CD1c-positive myeloid dendritic cell (primary cell): ENCODE data around the gene FCSK.
"Not testable (repeated sequence)": the region's sequence is repeated elsewhere in the genome, so short reads cannot be mapped to it uniquely, and the experiment has no call there.

Source experiments
- DNase-seq: peaks from one replicate; pipeline ENCODE4 v3.0.0-alpha.2; 2016; ENCODE audit errors: extremely low spot score

Gene FCSK

DNA sequence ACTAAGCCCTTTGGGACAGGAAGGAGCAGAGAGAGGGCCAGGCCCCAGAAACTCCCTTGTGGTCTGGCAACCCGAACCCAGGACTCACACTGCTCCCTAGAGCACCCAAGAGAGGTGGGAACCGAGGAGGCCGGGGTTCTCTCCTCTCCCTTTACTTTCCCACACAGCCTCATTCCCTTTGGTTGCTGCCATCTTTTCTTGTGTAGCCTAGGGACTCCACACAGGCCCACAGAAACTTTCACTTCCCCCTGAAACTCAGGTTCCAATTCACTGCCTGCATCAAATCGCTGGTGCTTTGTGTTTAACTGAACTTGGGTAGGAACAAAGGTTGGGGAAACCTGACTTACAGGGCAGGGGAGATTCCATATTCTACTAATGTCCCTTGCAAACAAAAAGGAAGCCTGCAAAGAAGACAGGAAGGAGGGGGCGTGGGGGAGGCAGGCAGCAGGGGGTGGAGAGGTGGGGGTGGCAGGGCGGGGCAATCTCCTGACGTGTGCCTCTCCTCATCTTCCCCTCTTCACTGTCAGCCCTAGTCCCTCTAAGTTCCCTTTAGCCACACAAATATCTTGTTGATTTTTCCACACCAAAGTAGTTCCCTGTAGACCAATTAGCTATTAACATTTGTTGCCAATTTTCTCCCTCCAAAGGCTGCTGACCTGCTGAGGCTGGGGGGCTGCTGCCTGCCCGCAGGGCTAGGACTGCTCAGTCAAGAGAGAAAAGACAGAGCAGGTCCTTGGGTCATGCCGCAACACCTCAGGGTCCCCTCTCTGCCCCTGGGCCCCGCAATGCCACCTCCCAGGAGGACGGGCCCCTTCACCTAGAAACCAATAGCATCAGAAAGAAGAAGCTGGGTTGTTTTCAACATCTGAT, 23.5 kb upstream of the FCSK start:
- DNase-seq, result peak; percentile 92

DNA sequence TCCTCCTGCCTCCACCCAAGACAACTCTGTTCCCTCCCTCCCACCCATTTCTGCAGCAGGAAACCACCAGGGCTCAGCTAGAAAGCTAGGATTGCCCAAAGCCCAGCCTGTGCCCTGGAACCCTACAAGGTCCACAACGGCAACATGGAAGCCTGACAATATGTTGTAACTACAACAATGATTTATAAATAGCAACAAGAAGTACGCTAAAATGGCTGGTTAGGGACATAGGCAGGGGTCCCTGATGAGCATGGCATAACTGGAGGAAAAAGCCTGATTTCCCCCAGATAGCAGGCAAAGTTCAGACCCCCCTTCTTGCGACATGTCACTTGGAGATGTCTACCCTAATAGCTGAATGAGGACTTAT, 22.1 kb upstream of the FCSK start:
- peak; percentile 74 for DNase-seq

DNA sequence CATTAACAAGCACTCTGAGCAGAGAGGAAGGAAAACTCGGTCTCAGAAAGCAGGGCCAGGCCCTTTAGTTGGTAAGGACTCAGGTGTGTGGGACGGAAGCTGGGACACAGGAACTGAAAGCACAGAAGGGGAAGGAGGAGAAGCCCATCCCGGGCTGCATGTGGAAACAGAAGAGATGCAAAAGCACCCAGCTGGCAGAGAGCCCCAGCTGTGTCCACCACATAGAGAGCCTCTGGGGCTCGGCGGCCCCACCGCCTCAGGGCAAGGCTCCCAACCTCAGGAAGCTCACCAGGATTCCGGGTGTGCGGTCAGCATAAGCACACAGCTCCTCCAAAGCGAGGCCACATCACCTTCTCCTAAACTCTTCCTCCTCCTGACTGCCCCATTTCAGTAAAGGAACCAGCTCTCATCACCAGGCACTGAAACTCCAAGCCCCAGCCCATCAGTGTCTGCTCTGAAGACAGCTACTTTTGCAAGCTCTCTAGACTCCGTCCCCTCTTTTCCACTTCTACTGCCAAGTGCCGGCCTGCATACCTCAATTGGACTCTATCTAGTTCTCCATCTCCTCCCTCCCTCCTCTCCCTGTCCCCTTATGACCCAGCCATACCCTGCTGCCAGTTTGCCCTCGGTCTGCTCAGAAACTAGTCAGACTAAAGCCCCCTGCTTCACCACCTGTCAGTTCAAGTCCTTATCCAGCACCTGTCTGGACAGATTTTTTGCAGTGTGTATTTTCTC, 21.5 kb upstream of the FCSK start:
- peak; percentile 88 for DNase-seq

DNA sequence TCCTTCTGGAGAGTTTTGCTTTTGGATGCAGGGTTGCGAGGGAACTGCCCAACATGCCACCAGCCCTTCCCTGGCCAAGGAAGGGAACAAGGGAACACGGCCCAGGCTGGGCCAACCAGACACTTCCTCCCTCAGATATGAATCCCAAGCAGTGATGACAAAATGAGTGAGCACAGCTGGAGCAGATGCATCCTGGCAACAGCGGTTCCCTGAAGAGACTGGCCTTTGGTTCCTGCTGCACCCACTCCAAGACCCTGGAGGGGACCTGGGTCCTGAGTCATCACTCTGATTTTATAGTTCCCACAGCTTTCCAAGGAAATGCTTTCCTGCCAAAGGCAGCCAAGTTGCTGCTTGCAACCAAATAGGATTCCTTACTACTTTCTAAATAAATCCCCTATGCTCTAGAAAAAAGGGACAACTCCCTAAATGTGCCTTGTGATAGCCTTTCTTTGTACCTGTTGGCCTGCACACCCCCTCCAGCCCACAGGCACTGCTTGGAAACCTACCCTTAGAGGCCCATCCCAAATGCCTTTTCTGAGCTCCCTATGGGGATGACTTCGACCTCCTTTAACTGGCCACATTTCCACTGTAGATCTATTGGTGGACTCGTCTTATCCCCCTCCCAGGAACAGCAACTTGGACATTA, 20.8 kb upstream of the FCSK start:
- DNase-seq, result peak; percentile 76

DNA sequence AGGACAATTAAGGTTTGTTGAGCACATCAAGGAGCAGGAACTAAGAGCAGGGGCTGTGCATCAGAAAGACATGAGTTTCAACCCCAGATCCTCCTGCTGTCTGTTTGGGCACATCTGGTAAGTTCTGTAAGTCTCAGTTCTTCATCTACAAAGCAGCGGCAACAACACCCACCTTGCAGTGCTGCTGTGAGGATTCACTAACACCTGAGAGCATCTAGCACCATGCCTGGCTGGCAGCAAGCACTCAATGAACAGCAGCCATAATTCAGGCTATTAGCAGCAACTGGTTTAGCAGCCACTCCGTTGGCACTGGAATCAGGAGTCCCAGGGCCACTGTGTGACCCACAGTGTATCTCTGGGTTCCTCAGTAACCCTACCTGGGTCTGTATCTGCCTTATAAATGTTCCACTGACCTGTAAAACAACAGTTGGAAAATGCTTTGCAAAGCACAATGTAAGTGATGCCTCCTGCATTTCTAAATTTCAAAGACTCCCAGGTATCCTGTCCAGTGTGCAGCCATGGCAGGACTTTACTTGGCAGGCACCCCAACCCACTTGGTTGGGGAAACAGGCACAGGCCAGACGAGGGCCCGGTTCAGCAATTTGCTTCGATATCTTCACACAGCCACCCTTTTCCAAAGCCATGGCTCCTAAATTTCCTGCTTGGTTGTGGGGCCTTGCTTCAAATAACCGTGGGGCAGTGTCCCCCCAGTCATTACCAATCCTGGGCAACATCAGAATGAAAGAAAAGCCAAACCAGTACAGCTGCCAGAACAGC, 19.7 kb upstream of the FCSK start:
- no peak for DNase-seq

DNA sequence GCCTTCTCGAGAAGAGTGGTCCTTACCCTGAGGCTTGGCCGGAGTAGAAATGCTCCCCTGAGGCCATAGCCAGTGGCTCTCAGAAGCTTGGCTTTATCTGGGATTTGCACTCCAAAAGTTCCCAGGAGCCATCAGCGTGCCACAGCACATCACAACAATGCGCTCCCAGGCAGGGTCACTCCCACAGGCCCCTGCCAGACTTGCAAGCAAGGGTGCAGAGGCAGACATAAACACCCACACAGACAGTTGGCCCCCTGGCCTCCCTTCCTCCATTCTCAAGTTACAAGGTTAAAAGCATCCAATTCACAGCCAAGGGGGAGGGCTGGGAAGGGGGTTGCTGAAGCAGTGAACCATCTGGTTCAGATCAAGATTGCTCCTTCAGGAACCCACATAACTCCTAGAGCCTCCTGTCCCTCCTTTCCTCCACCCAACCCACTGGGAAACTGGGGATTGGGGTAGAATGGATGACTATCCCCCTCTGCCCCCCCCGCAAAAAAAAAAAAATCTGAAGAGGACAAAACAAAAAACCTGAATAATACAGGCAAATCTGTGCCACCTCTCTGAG, 17.3 kb upstream of the FCSK start:
- DNase-seq, result no peak

DNA sequence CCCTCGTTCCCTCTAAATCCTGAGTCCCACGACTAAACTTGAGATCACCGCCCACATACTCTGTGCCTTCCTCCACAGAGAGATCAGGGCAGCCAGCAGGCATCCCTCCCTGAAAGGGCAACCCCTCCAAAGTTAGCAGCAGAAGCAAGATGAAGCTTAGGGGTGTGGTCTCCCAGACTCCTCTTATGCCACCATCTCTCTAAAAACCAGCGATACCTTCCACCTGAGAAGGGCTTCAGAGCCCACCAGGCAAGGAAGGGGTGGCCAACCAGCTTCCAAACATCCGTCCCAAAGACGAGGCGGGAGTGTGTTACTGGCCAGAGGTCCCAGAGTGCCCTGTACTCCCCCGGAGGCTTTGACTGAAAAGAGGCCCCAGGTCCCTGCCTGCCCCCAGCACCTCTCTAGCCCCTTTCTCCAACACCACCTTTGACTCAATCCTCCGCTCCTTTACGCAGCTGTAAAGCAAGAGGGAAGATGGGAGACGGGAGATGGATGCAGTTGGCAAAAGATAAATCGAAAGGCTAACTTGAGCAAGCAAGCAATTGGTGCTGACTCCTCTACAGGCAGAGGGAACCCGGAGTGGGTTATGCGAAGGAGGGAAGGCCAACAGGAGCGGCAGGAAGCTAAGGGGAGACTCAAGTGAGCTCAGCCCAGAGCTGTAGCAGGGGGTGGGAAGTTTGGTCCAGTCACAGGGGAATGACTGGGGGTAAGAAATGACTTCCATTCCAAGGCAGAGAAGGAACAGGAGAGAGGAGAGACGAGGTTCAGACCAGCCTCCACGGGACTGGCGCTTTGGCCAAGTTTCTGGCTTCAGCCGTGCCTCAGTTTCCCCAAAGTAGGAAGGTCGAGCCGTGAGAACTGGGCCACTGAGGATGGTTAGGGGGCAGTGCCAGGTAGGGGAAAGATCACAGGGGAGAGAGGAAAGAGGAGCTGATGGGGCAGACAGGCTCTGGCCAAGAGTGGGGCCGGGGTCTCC, 16.5 kb upstream of the FCSK start:
- peak; percentile 65 for DNase-seq

DNA sequence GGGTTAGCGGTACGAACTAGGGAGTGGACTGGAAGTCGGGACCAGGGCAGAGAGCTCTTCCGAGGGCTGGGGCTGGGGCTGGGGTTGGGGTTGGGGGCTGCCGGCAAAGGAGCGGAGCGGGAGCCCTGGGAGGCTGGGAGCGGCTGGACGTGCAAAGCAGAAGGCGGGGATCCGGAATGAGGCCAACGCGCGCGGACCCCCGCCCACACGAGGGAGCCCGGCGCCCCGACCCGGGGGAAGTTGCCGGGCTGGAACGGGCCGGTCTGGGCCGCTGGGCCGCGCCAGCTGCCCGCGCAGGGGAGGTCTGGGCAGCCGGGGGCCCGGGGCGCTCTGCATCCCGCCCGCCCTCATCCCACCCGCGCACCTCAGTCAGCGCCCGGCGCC, 15.8 kb upstream of the FCSK start:
- DNase-seq, result no peak

DNA sequence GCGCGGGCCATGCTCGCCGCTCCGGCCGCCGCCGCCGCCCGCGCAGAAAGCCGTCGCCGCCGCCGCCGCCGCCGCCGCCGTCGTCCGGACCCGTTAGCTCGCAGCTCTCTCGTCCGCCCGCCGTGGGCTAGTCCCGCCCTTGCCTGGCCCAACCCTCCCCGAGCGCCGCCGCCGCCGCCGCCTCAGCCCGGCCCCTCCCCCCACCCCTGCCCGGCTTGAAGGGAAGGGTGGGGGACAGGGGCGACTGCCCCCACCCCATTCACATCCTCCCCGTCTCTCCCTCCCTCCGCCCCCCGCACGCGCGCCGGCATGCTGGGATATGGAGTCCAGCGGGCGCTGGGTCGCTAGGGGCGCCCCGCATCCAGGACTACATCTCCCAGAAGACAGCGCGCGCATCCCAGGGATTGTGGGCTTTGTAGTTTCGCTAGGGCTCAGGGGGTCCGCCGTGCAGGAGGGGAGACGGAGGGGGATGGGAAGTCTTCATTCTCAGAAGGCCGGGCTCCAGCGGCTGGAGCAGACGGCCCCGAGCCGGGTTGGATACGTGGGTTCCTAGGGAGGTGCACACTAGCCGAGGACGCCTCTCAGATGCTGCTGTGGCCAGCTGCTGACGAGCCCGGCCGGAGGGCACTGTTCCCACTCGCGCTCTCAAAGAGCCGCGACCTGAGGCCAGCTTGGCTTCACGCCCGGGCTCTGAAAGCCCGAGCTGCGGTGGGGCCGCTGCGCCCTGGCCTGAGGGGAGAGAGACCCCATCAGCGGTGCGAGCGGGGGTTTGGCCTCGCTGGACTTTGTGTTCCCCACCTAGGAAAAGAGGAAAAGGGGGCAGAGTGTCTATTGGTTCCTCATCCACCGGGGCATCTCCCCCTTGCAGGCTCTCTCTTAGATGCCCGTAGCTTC, 15.2 kb upstream of the FCSK start, which contains the start of gene ST3GAL2:
Gene ST3GAL2 (minus strand): TSS at position 132 of the 894 bp plus-strand sequence. CDS start 40,570 bp downstream, outside the sequence.
- DNase-seq, result peak; percentile 95

DNA sequence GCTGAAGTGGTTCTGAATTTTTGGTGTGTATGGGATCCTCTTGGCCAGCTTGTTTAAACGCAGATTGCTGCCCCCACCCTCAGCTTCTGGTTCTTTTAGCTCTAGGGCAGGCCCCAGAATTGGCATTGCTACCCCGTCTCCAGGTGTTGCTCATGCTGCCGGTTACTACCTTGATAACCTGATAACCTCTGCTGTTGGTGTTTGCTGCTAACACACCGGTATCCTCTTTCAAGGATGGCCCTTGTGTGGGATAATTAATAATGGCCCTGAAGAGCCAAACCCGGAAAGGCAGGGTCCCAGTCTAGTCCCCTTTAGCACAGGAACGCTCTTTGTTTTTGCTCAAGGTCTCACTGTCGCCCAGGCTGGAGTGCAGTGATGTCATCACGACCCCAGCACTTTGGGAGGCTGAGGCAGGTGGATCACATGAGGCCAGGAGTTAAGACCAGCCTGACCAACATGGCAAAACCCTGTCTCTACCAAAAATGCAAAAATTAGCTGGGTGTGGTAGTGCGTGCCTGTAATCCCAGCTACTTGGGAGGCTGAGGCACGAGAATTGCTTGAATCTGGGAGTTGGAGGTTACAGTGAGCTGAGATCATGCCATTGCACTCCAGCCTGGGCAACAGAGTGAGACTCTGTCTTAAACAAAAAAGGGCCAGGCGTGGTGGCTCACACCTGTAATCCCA, 14.2 kb upstream of the FCSK start:
- DNase-seq, result no peak

DNA sequence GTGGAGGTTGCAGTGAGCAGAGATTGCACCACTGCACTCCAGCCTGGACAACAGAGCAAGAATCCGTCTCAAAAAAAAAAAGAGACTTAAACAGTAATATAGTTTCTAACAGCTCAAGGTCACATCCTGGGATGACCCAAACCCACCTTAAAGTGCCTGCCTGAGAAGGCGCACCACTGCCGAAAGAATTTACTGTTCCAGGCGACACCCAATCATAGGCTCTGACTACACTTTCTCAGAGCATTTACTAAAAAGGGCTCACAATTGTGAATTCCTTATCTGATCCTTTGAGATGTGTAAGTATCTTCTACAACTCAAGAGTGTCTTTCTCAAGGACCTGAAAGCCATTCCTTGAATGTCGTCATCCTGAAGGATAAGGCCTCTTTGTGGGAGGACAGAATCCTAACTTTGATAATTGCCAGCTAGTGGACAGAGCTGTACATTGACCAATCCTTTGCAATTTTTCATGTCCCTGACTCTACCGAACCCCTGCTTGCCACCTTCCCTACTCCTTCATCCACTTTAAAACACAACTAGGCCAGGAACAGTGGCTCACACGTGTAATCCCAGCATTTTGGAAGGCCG, 12.9 kb upstream of the FCSK start:
- DNase-seq, result no peak

DNA sequence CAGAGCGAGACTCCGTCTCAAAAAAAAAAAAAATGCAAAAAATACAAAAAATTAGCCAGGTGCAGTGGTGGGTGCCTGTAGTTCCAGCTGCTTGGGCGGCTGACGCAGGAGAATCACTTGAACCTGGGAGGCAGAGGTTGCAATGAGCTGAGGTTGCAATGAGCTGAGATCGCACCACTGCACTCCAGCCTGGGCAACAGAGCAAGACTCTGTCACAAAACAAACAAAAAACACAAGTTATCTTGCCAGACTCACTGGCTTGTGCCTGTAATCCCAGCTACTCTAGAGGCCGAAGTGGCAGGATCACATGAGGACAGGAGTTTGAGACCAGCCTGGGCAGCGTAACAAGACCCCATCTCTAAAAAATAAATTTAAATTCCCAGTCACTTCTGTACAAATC, 12.1 kb upstream of the FCSK start:
- no peak for DNase-seq

DNA sequence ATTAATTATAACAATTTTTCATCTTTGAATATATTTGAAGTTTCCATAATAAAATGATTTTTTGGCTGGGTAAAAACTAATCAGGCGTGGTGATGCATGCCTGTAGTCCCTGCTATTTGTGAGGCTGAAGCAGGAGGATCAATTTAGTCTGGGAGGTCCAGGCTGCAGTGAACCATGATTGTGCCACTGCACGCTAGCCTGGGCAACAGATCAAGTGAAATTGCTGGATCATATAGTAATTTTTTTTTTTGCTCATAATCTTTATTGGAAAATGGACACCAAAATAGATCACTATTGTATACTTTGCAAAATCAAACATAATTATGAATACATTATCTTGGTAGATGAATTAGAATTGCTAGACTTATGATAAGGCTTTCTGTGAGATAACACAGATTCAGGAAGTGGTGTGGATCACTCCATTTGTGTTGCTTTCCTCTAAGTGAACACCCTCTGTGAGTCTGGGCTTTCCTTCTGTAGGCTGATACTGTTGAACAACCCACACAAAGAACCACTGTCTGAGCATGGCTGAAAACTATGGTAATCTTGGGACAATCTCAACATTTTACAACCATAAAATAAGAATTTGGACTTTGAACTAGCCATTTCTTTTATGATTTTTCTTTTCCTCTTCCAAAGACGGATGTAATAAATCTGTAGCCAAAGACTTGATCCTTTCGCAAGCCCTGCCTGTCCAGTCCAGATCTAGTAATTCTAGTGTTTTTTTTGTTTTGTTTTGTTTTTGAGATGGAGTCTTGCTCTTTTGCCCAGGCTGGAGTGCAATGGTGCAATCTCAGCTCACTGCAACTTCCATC, 9.9 kb upstream of the FCSK start:
- peak; percentile 15 for DNase-seq

DNA sequence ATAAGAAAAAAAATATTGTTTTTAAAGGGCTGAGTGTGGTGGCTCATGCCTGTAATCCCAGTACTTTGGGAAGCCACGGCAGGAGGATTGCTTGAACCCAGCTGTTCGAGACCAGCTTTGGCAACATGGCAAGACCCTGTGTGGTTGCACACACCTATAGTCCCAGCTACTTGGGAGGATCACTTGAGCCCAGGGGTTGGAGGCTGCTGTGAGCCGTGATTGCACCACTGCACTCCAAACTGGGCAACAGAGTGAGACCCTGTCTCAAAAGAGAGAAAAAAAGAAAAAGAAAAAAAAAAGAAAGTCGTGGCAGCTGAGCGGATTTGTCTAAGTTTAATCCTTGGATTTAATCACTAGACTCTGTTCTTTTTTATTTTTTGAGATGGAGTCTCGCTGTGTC, 6.3 kb upstream of the FCSK start:
- DNase-seq, result no peak

DNA sequence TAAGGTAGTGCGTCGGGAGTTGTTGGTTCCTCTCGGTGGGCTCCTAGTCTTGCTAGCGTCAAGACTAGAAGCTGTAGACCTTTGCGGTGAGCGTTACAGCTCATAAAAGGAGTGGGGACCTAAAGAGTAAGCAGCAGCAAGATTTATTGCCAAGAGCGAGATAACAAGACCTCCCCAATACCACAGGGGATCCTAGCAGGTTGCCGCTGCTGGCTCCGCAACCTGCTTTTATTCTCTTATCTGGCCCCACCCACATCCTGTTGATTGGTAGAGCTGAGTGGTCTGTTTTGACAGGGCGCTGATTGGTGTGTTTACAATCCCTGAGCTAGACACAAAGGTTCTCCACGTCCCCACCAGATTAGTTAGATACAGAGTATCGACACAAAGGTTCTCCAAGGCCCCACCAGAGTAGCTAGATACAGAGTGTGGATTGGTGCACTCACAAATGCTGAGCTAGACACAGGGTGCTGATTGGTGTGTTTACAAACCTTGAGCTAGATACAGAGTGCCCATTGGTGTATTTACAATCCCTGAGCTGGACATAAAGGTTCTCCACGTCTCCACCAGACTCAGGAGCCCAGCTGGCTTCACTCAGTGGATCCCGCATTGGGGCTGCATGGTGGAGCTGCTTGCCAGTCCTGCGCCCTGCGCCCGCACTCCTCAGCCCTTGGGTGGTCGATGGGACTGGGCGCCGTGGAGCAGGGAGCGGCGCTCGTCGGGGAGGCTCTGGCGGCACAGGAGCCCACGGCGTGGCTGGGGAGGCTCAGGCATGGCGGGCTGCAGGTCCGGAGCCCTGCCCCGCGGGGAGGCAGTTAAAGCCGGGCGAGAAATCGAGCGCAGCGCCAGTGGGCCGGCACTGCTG, 4.0 kb upstream of the FCSK start:
- not testable (repeated sequence) for DNase-seq

DNA sequence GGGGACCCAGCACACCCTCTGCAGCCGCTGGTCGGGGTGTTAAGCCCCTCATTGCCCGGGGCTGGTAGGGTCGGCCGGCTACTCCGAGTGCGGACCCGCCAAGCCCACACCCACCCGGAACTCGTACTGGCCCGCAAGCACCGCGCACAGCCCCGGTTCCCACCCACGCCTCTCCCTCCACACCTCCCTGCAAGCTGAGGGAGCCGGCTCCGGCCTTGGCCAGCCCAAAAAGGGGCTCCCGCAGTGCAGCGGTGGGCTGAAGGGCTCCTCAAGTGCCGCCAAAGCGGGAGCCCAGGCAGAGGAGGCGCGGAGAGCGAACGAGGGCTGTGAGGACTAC, 3.4 kb upstream of the FCSK start:
- not testable (repeated sequence) for DNase-seq
